Activated CD4-positive, alpha-beta T cell treated with anti-CD3 and anti-CD28 coated beads for 36 hours (primary cell): ENCODE measurements around the gene PDCD2L. TPM values are rescaled to one million over a fixed set of nuclear protein-coding genes. Genes with fewer than 3 reads are reported as not detected.
"Not testable (repeated sequence)": the region's sequence is repeated elsewhere in the genome, so short reads cannot be mapped to it uniquely, and the experiment has no call there.

Experiments used
- ATAC-seq: fragments of 200-7000 bp; cut with Tn5 transposase; one replicate; pipeline ENCODE4 v1.10.0; 2021; ENCODE audit warnings: mild to moderate bottlenecking, moderate library complexity
- CTCF ChIA-PET: fragments of 350-600 bp; sonication (Branson Sonifier 250); formaldehyde crosslinking; loops from one replicate; lab custom pipeline; 2021; ENCODE audit warnings: antibody characterized with exemption; lab: Charles Lee
- POLR2A ChIA-PET: fragments of 350-600 bp; sonication (Branson Sonifier 250); formaldehyde crosslinking; loops from one replicate; lab custom pipeline; 2021; ENCODE audit warnings: antibody characterized with exemption, inconsistent platforms; lab: Charles Lee
- DNase-seq: peaks from one replicate; pipeline ENCODE4 v3.0.0-alpha.2; 2020
- H3K27ac Mint-ChIP-seq: one replicate; pipeline ENCODE4 v1.8.0; 2021; ENCODE audit warnings: mixed read lengths
- H3K27me3 Mint-ChIP-seq: one replicate; pipeline ENCODE4 v1.8.0; 2021; ENCODE audit warnings: mixed read lengths
- H3K36me3 Mint-ChIP-seq: one replicate; pipeline ENCODE4 v1.8.0; 2021; ENCODE audit warnings: low read depth, mixed read lengths
- H3K4me1 Mint-ChIP-seq: one replicate; pipeline ENCODE4 v1.8.0; 2021; ENCODE audit warnings: mixed read lengths
- H3K4me3 Mint-ChIP-seq: one replicate; pipeline ENCODE4 v1.8.0; 2021; ENCODE audit warnings: mild to moderate bottlenecking, moderate library complexity, mixed read lengths
- H3K9me3 Mint-ChIP-seq: one replicate; pipeline ENCODE4 v1.8.0; 2021; ENCODE audit warnings: low read depth, mixed read lengths
- intact Hi-C, 2 experiments: fragments of 100-400 bp; cut with DNase I in 1 of 2; cut with micrococcal nuclease in 1 of 2; formaldehyde crosslinking; loops; one replicate each; pipeline versions ENCODE4 v1.14.2 to v1.15.1; 2022 to 2024; cut with DNase I, micrococcal nuclease
- total RNA-seq, 2 experiments: library from RNA; stranded (reverse); gene quantifications; one replicate each; pipeline ENCODE4 v1.2.3, GENCODE V29; 2021

Gene PDCD2L
- total RNA-seq, 2 experiments from 2014 or later, result 31.0 to 35.2 TPM

GRCh38 chr19:34373601-34374288 is 30.5 kb upstream of the PDCD2L start:
- intact Hi-C loops, result no loop called here
- Mint-ChIP-seq H3K27me3 (no peaks in the 10 kb centered on the region), H3K27ac (no peak overlapping the region), H3K4me1 (peaks cover 25% of the 10 kb centered on the region), H3K4me3 (no peak overlapping the region), H3K36me3 (peaks cover 63% of the 10 kb centered on the region), H3K9me3 (no peaks in the 10 kb centered on the region)
- POLR2A ChIA-PET, result interaction anchor here (0.5 to 0.6 kb wide), 2 partner anchors 13 to 157 kb away, joined by 3 to 4 read pairs; no protein-coding TSS in a partner anchor
- CTCF ChIA-PET, result interaction anchor here (0.7 kb wide), 2 partner anchors 188 to 1085 kb away, joined by 3 to 4 read pairs; no protein-coding TSS in a partner anchor
- DNase-seq (no peak), ATAC-seq (no peak)

GRCh38 chr19:34375598-34375997 is 28.6 kb upstream of the PDCD2L start:
- Mint-ChIP-seq H3K9me3 (no peaks in the 10 kb centered on the region), H3K27me3 (no peaks in the 10 kb centered on the region), H3K27ac (peak overlapping the region; percentile 51), H3K36me3 (peaks cover 59% of the 10 kb centered on the region), H3K4me3 (no peak overlapping the region), H3K4me1 (peaks cover 22% of the 10 kb centered on the region)
- ChIA-PET CTCF (no interaction called here), POLR2A (interaction anchor here (1.6 kb wide), 1 partner anchor 9 kb away, joined by 4 read pairs; no protein-coding TSS in a partner anchor)
- ATAC-seq (peak; percentile 86), DNase-seq (peak; percentile 31)
- intact Hi-C loops, result no loop called here

- intact Hi-C loops, result no loop called here
- peaks cover 74% of the 10 kb centered on the region for H3K36me3 Mint-ChIP-seq
- ChIA-PET CTCF (interaction anchor here (0.6 kb wide), 1 partner anchor 331 kb away, joined by 5 read pairs; no protein-coding TSS in a partner anchor), POLR2A (interaction anchor here (0.6 kb wide), 1 partner anchor 298 kb away, joined by 3 read pairs; no protein-coding TSS in a partner anchor)
- DNase-seq (no peak), ATAC-seq (no peak)
- peaks cover 2% of the 10 kb centered on the region for H3K4me1 Mint-ChIP-seq
- no peak overlapping the region for H3K4me3 Mint-ChIP-seq
- no peaks in the 10 kb centered on the region for H3K27me3 Mint-ChIP-seq
- H3K9me3 Mint-ChIP-seq, result no peaks in the 10 kb centered on the region
- H3K27ac Mint-ChIP-seq, result no peak overlapping the region
Measured at GRCh38 chr19:34380639-34381241, 23.5 kb upstream of the PDCD2L start.

GRCh38 chr19:34381399-34382251 is 22.6 kb upstream of the PDCD2L start:
- DNase-seq, result no peak
- CTCF ChIA-PET, result interaction anchor here (0.5 kb wide), 1 partner anchor 1214 kb away, joined by 3 read pairs; no protein-coding TSS in a partner anchor
- no peak for ATAC-seq
- H3K27ac Mint-ChIP-seq, result no peak overlapping the region
- POLR2A ChIA-PET, result interaction anchor here (0.6 kb wide), 1 partner anchor 299 kb away, joined by 3 read pairs; no protein-coding TSS in a partner anchor
- H3K9me3 Mint-ChIP-seq, result no peaks in the 10 kb centered on the region
- intact Hi-C loops, result no loop called here
- H3K36me3 Mint-ChIP-seq, result peaks cover 77% of the 10 kb centered on the region
- no peaks in the 10 kb centered on the region for H3K27me3 Mint-ChIP-seq
- no peak overlapping the region for H3K4me3 Mint-ChIP-seq
- H3K4me1 Mint-ChIP-seq, result no peaks in the 10 kb centered on the region

GRCh38 chr19:34382471-34382870 is 21.7 kb upstream of the PDCD2L start:
- Mint-ChIP-seq H3K27ac (no peak overlapping the region), H3K27me3 (no peaks in the 10 kb centered on the region), H3K36me3 (peaks cover 77% of the 10 kb centered on the region), H3K4me3 (no peak overlapping the region), H3K4me1 (no peaks in the 10 kb centered on the region), H3K9me3 (no peaks in the 10 kb centered on the region)
- no peak for DNase-seq
- CTCF ChIA-PET, result no interaction called here
- ATAC-seq, result no peak
- POLR2A ChIA-PET, result no interaction called here
- intact Hi-C loops, result no loop called here

- no peaks in the 10 kb centered on the region for H3K4me1 Mint-ChIP-seq
- peak; percentile 18 for ATAC-seq
- DNase-seq, result no peak
- peak overlapping the region; percentile 15 for H3K27ac Mint-ChIP-seq
- no peak overlapping the region for H3K4me3 Mint-ChIP-seq
- no peaks in the 10 kb centered on the region for H3K9me3 Mint-ChIP-seq
- peaks cover 74% of the 10 kb centered on the region for H3K36me3 Mint-ChIP-seq
- no peaks in the 10 kb centered on the region for H3K27me3 Mint-ChIP-seq
- POLR2A ChIA-PET, result no interaction called here
- CTCF ChIA-PET, result no interaction called here
- intact Hi-C loops, result no loop called here
Measured at GRCh38 chr19:34383599-34383998, 20.6 kb upstream of the PDCD2L start.

GRCh38 chr19:34386645-34387445 is 17.4 kb upstream of the PDCD2L start:
- Mint-ChIP-seq H3K27me3 (no peaks in the 10 kb centered on the region), H3K36me3 (peaks cover 54% of the 10 kb centered on the region), H3K4me1 (no peaks in the 10 kb centered on the region), H3K4me3 (no peak overlapping the region), H3K27ac (no peak overlapping the region), H3K9me3 (no peaks in the 10 kb centered on the region)
- ChIA-PET POLR2A (interaction anchor here (0.5 to 1.1 kb wide), 4 partner anchors 13 to 169 kb away, joined by 3 to 6 read pairs (median 3); no protein-coding TSS in a partner anchor), CTCF (no interaction called here)
- intact Hi-C loops, result no loop called here
- ATAC-seq (no peak), DNase-seq (no peak)

- Mint-ChIP-seq H3K27ac (no peak overlapping the region), H3K36me3 (peaks cover 48% of the 10 kb centered on the region), H3K27me3 (no peaks in the 10 kb centered on the region), H3K9me3 (no peaks in the 10 kb centered on the region), H3K4me3 (no peak overlapping the region), H3K4me1 (no peaks in the 10 kb centered on the region)
- ChIA-PET CTCF (no interaction called here), POLR2A (interaction anchor here (0.6 to 1.1 kb wide), 2 partner anchors 14 to 25 kb away, joined by 3 read pairs; no protein-coding TSS in a partner anchor)
- intact Hi-C loops, result no loop called here
- no peak for ATAC-seq
- DNase-seq, result no peak
Measured at GRCh38 chr19:34387446-34387810, 16.8 kb upstream of the PDCD2L start.

- H3K9me3 Mint-ChIP-seq, CTCF ChIA-PET, DNase-seq, H3K27me3 Mint-ChIP-seq, POLR2A ChIA-PET, H3K4me3 Mint-ChIP-seq, intact Hi-C loops, H3K27ac Mint-ChIP-seq, H3K4me1 Mint-ChIP-seq, ATAC-seq: not testable (repeated sequence)
- H3K36me3 Mint-ChIP-seq, result peaks cover 35% of the 10 kb centered on the region
Measured at GRCh38 chr19:34388745-34389144, 15.5 kb upstream of the PDCD2L start.

GRCh38 chr19:34391813-34392212 is 12.4 kb upstream of the PDCD2L start:
- Mint-ChIP-seq H3K36me3 (peaks cover 16% of the 10 kb centered on the region), H3K9me3 (no peaks in the 10 kb centered on the region), H3K4me1 (no peaks in the 10 kb centered on the region), H3K27ac (no peak overlapping the region), H3K27me3 (no peaks in the 10 kb centered on the region), H3K4me3 (no peak overlapping the region)
- peak; percentile 25 for ATAC-seq
- ChIA-PET CTCF (no interaction called here), POLR2A (no interaction called here)
- intact Hi-C loops, result loop anchor here in 1 of 2 experiments (5.0 kb wide), 1 partner anchor 55 kb away; no protein-coding TSS in a partner anchor
- DNase-seq, result no peak
